ENCODE data around the gene PRDX1. TPM values are rescaled to one million over a fixed set of nuclear protein-coding genes. Genes with fewer than 3 reads are reported as not detected.
"Not testable (repeated sequence)": the region's sequence is repeated elsewhere in the genome, so short reads cannot be mapped to it uniquely, and the experiment has no call there.

The PRDX1 gene
- total RNA-seq, 1 donor from 2014 or later = 239 TPM

GRCh38 chr1:45477646-45478045 lies 44.0 kb downstream of the PRDX1 start:
- Histone ChIP-seq H3K27ac (no peak overlapping the region), H3K4me1 (no peaks in the 10 kb centered on the region)
- intact Hi-C loops (cut with DNase I) = no loop called here

GRCh38 chr1:45474194-45474593 lies 47.5 kb downstream of the PRDX1 start:
- DNase-seq (ENCODE audit: extremely low spot score in 2 of 2); H3K4me3 ChIP-seq; H3K27ac ChIP-seq; H3K36me3 ChIP-seq; H3K27me3 ChIP-seq; H3K9me3 ChIP-seq; intact Hi-C loops (cut with DNase I); H3K4me1 ChIP-seq: not testable (repeated sequence)

More at GRCh38 chr1:45477646-45478045, 44.0 kb downstream of the PRDX1 start:
- H3K4me3 ChIP-seq = no peak overlapping the region
- no peak for DNase-seq (ENCODE audit: extremely low spot score in 2 of 2)
- no peak for TF ChIP-seq POLR2A (IDR thresholded peaks at IDR 0.05)
- TF ChIP-seq CTCF (IDR thresholded peaks at IDR 0.05) = no peak
- no peak for TF ChIP-seq POLR2AphosphoS5 (IDR thresholded peaks at IDR 0.05; ENCODE audit: insufficient read depth in 1 of 2, low read depth in 1 of 2)
- H3K9me3 ChIP-seq = no peaks in the 10 kb centered on the region
- no peaks in the 10 kb centered on the region for H3K36me3 ChIP-seq
- H3K27me3 ChIP-seq = no peaks in the 10 kb centered on the region

GRCh38 chr1:45473302-45473701 lies 48.4 kb downstream of the PRDX1 start:
- no peak for DNase-seq (ENCODE audit: extremely low spot score in 2 of 2)
- Histone ChIP-seq H3K27me3 (no peaks in the 10 kb centered on the region), H3K4me1 (no peaks in the 10 kb centered on the region), H3K4me3 (no peak overlapping the region), H3K36me3 (no peaks in the 10 kb centered on the region), H3K9me3 (no peaks in the 10 kb centered on the region), H3K27ac (no peak overlapping the region)
- TF ChIP-seq CTCF (IDR thresholded peaks at IDR 0.05) = no peak
- no peak for TF ChIP-seq POLR2AphosphoS5 (IDR thresholded peaks at IDR 0.05; ENCODE audit: insufficient read depth in 1 of 2, low read depth in 1 of 2)
- no peak for TF ChIP-seq POLR2A (IDR thresholded peaks at IDR 0.05)
- intact Hi-C loops (cut with DNase I) = no loop called here

GRCh38 chr1:45470306-45470798 lies 51.3 kb downstream of the PRDX1 start:
- TF ChIP-seq CTCF (IDR thresholded peaks at IDR 0.05) (no peak), POLR2AphosphoS5 (IDR thresholded peaks at IDR 0.05; ENCODE audit: insufficient read depth in 1 of 2, low read depth in 1 of 2) (no peak), POLR2A (IDR thresholded peaks at IDR 0.05) (no peak)
- DNase-seq (ENCODE audit: extremely low spot score in 2 of 2) = no peak
- Histone ChIP-seq H3K4me3 (no peak overlapping the region), H3K4me1 (no peaks in the 10 kb centered on the region), H3K36me3 (no peaks in the 10 kb centered on the region), H3K9me3 (no peaks in the 10 kb centered on the region), H3K27ac (no peak overlapping the region), H3K27me3 (no peaks in the 10 kb centered on the region)
- intact Hi-C loops (cut with DNase I) = no loop called here

- H3K27me3 ChIP-seq; H3K9me3 ChIP-seq; H3K27ac ChIP-seq; H3K4me1 ChIP-seq; H3K36me3 ChIP-seq; intact Hi-C loops (cut with DNase I); DNase-seq (ENCODE audit: extremely low spot score in 2 of 2); H3K4me3 ChIP-seq: not testable (repeated sequence)
Measured at GRCh38 chr1:45467353-45467752, 54.3 kb downstream of the PRDX1 start.

- intact Hi-C loops (cut with DNase I) = no loop called here
- TF ChIP-seq POLR2AphosphoS5 (IDR thresholded peaks at IDR 0.05; ENCODE audit: insufficient read depth in 1 of 2, low read depth in 1 of 2) = no peak
- TF ChIP-seq CTCF (IDR thresholded peaks at IDR 0.05) = no peak
- no peak for TF ChIP-seq POLR2A (IDR thresholded peaks at IDR 0.05)
- Histone ChIP-seq H3K9me3 (no peaks in the 10 kb centered on the region), H3K27ac (no peak overlapping the region), H3K4me3 (no peak overlapping the region), H3K36me3 (no peaks in the 10 kb centered on the region), H3K4me1 (no peaks in the 10 kb centered on the region), H3K27me3 (no peaks in the 10 kb centered on the region)
- DNase-seq (ENCODE audit: extremely low spot score in 2 of 2) = no peak
Measured at GRCh38 chr1:45465277-45465676, 56.4 kb downstream of the PRDX1 start.

Other genes starting within 250 kb of the PRDX1 start
- 2.2 TPM for gene HPDL, start 195.0 kb downstream of the PRDX1 start, total RNA-seq
- 9.8 TPM for gene TOE1, start 181.7 kb downstream of the PRDX1 start, total RNA-seq
- 27.0 TPM for gene MUTYH, start 181.4 kb downstream of the PRDX1 start, total RNA-seq
- gene TESK2, start 30.7 kb downstream of the PRDX1 start, total RNA-seq = 13.5 TPM
- not detected for gene CCDC163, start 21.8 kb downstream of the PRDX1 start, total RNA-seq
- gene MMACHC, start 21.6 kb downstream of the PRDX1 start, total RNA-seq = 3.2 TPM
- 80.3 TPM for gene AKR1A1, start 28.9 kb upstream of the PRDX1 start, total RNA-seq
- 57.9 TPM for gene NASP, start 62.2 kb upstream of the PRDX1 start, total RNA-seq
- 1.5 TPM for gene CCDC17, start 102.2 kb upstream of the PRDX1 start, total RNA-seq
- gene GPBP1L1, start 164.6 kb upstream of the PRDX1 start, total RNA-seq = 109 TPM
- 13.3 TPM for gene TMEM69, start 166.3 kb upstream of the PRDX1 start, total RNA-seq
- 5.6 TPM for gene IPP, start 228.8 kb upstream of the PRDX1 start, total RNA-seq